AG04450 (cell line): Measurements from ENCODE around the gene RPL22. TPM values are rescaled to one million over a fixed set of nuclear protein-coding genes. Genes with fewer than 3 reads are reported as not detected.

Source experiments
- CTCF ChIA-PET: fragments of 300-600, 350-600 bp; formaldehyde crosslinking; extraction: SDS; loops from one replicate; lab custom pipeline; 2022; ENCODE audit warnings: antibody characterized with exemption, inconsistent platforms; lab: Charles Lee
- POLR2A ChIA-PET: fragments of 350-600 bp; formaldehyde crosslinking; extraction: SDS; loops from one replicate; lab custom pipeline; 2021; ENCODE audit warnings: antibody characterized with exemption, inconsistent platforms; lab: Yijun Ruan, JAX
- DNase-seq: peaks from one replicate; pipeline ENCODE4 v3.0.0-alpha.2; 2011; ENCODE audit warnings: low read depth, low spot score
- H3K27ac ChIP-seq: one replicate; pipeline ENCODE4 v1.5.1; 2012; ENCODE audit warnings: low read depth, low read length, control low read depth
- H3K27me3 ChIP-seq: one replicate; pipeline ENCODE4 v1.6.0; 2012; ENCODE audit warnings: low read length; ENCODE audit not compliant: control insufficient read depth, insufficient read depth
- H3K4me3 ChIP-seq: 2 replicates; pipeline ENCODE4 v1.5.1; 2011; ENCODE audit warnings: mild to moderate bottlenecking, low read depth, low read length, control low read depth
- H3K9me3 ChIP-seq: 2 replicates; pipeline ENCODE4 v1.5.1; 2012; ENCODE audit warnings: low read length; ENCODE audit not compliant: control insufficient read depth, insufficient read depth
- CTCF ChIP-seq: IDR thresholded peaks from 2 replicates; pipeline ENCODE4 v1.5.1; 2011; ENCODE audit warnings: low read depth, low read length, control low read depth, inconsistent platforms
- polyA plus RNA-seq: library from polyadenylated mRNA; depleted of rRNA; stranded (reverse); fragments of >200 nt; gene quantifications from 2 replicates; pipeline ENCODE4 v1.2.3, GENCODE V29; 2011

RPL22 gene
- polyA plus RNA-seq, 1 experiment, result 393 TPM

- Histone ChIP-seq H3K9me3 (no peaks in the 10 kb centered on the region; the same call in 1 of the 2 replicates), H3K4me3 (no peak overlapping the region), H3K27ac (no peak overlapping the region), H3K27me3 (peaks cover 38% of the 10 kb centered on the region)
- no peak for TF ChIP-seq CTCF
- ChIA-PET CTCF (no interaction called here), POLR2A (no interaction called here)
- DNase-seq, result no peak
Measured at GRCh38 chr1:6179564-6180175, 19.7 kb downstream of the RPL22 start.

- Histone ChIP-seq H3K27me3 (peaks cover 38% of the 10 kb centered on the region), H3K27ac (no peak overlapping the region), H3K9me3 (no peaks in the 10 kb centered on the region; the same call in 1 of the 2 replicates), H3K4me3 (no peak overlapping the region)
- POLR2A ChIA-PET, result no interaction called here
- no peak for TF ChIP-seq CTCF
- CTCF ChIA-PET, result no interaction called here
- DNase-seq, result no peak
Measured at GRCh38 chr1:6178751-6179563, 20.4 kb downstream of the RPL22 start.

- POLR2A ChIA-PET, result no interaction called here
- no peaks in the 10 kb centered on the region; the same call in 1 of the 2 replicates for H3K9me3 ChIP-seq
- no peak overlapping the region for H3K27ac ChIP-seq
- CTCF ChIA-PET, result no interaction called here
- no peak overlapping the region for H3K4me3 ChIP-seq
- H3K27me3 ChIP-seq, result peaks cover 38% of the 10 kb centered on the region
- no peak for DNase-seq
- no peak for TF ChIP-seq CTCF
Measured at GRCh38 chr1:6177681-6178380, 21.6 kb downstream of the RPL22 start.

GRCh38 chr1:6176779-6177178, 22.6 kb downstream of the RPL22 start:
- ChIA-PET CTCF (interaction anchor here (1.3 kb wide), 1 partner anchor 9 kb away, joined by 6 read pairs; no protein-coding TSS in a partner anchor), POLR2A (no interaction called here)

More at GRCh38 chr1:6176779-6177178, 22.6 kb downstream of the RPL22 start:
- no peak for DNase-seq
- no peaks in the 10 kb centered on the region; the same call in 1 of the 2 replicates for H3K9me3 ChIP-seq
- no peak for TF ChIP-seq CTCF
- H3K27ac ChIP-seq, result no peak overlapping the region
- peaks cover 38% of the 10 kb centered on the region for H3K27me3 ChIP-seq
- H3K4me3 ChIP-seq, result no peak overlapping the region
